ENCODE measurements around the gene SLC6A3. TPM values are rescaled to one million over a fixed set of nuclear protein-coding genes. Genes with fewer than 3 reads are reported as not detected.

The SLC6A3 gene
- total RNA-seq, 1 donor from 2014 or later = not detected

DNA sequence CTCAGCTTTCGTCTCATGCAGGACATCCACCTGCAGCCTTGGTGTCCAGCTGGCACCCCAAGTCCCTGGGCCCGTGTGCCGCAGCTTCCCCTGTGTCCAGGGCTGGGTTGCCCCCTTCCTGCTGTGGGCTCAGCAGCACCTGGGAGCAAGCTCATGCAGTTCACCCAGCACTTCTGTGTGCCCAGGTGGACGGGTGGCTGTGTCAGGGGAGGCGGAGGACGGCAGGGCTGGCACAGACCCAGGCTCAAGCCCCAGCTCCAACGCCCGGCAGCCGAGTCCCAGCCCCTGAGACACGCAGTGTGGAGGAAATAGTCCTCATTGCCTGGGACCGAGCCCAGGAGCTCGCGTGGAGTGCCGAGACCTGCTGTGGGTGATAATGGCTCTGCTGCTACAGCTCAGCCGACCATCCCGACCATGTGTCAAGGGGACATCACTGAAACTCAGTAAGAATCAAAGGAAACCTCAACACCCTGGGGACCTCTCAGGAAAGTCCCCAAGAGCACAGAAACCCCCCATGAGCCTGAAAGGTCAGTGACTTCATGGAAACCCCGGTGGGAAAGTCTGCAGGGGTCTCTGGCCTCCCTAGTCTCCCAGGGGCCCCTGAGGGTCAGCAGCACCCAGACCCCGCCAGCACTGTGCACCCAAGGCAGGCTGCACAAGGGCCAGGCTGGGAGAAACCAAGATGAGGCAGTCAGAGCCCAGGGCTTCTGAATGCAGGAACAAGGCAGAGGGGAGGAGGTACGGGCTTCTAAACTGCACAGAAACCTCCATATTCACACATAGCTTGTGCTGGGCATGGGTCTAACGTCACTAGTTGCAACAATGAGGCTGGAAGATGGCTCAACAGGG lies 39.7 kb upstream of the SLC6A3 start:
- peaks cover 3% of the 10 kb centered on the region for H3K4me1 Mint-ChIP-seq (ENCODE audit: unreplicated experiment)
- H3K36me3 Mint-ChIP-seq (ENCODE audit: unreplicated experiment) = peaks cover 28% of the 10 kb centered on the region
- no peak overlapping the region for H3K4me3 Mint-ChIP-seq (ENCODE audit: unreplicated experiment)
- DNase-seq (ENCODE audit: extremely low spot score, unreplicated experiment) = no peak
- H3K27me3 Mint-ChIP-seq (ENCODE audit: unreplicated experiment) = no peaks in the 10 kb centered on the region
- TF ChIP-seq, protein P1, sequence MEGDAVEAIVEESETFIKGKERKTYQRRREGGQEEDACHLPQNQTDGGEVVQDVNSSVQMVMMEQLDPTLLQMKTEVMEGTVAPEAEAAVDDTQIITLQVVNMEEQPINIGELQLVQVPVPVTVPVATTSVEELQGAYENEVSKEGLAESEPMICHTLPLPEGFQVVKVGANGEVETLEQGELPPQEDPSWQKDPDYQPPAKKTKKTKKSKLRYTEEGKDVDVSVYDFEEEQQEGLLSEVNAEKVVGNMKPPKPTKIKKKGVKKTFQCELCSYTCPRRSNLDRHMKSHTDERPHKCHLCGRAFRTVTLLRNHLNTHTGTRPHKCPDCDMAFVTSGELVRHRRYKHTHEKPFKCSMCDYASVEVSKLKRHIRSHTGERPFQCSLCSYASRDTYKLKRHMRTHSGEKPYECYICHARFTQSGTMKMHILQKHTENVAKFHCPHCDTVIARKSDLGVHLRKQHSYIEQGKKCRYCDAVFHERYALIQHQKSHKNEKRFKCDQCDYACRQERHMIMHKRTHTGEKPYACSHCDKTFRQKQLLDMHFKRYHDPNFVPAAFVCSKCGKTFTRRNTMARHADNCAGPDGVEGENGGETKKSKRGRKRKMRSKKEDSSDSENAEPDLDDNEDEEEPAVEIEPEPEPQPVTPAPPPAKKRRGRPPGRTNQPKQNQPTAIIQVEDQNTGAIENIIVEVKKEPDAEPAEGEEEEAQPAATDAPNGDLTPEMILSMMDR (IDR thresholded peaks at IDR 0.05) = no peak
- H3K9me3 Mint-ChIP-seq (ENCODE audit: unreplicated experiment) = no peaks in the 10 kb centered on the region
- no peak overlapping the region for H3K27ac Mint-ChIP-seq (ENCODE audit: unreplicated experiment)

DNA sequence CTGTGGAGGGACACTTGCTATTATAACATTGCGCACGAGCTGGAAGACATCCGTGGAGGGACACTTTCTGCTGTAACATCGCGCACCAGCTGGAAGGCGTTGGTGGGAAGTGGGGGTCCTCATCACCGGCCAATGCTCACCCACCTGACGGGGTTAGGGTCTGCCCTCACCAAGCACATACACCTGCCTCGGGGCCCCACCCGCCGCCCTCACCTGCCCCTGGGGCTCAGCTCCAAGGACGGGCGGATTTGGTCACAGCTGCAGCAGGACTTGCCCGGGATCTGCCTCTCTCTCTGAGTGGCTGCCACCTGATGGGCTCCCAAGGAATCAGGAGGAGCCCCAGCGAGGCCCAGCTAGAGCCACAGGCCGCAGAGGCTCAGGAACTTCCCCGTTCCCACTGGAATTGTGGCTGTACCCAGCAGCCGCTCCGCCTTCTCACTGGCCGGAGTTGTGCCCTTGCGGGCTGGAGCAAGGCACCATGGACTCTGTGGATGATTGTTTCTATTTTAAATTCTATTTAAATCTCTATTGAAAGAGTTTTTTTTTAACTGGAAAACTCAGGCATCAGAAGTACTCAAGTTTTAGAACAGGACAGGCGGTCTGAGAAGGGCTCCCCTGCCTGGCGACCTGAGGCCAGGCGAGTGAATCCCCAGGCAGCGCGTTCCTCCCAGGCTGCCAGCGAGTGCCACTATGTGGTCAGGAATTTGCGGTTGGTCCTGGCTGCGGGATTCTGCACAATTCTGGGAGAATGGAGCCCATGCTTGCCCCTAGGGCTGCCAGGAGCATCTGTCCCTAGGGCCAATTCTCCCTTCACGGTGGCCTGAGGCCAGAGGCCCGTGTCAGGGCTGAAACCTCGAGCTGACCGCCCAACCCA lies 38.9 kb upstream of the SLC6A3 start:
- no peak for DNase-seq (ENCODE audit: extremely low spot score, unreplicated experiment)
- H3K9me3 Mint-ChIP-seq (ENCODE audit: unreplicated experiment) = no peaks in the 10 kb centered on the region
- H3K36me3 Mint-ChIP-seq (ENCODE audit: unreplicated experiment) = peaks cover 26% of the 10 kb centered on the region
- H3K27me3 Mint-ChIP-seq (ENCODE audit: unreplicated experiment) = no peaks in the 10 kb centered on the region
- H3K4me3 Mint-ChIP-seq (ENCODE audit: unreplicated experiment) = no peak overlapping the region
- TF ChIP-seq, protein P1 (IDR thresholded peaks at IDR 0.05) = no peak
- no peaks in the 10 kb centered on the region for H3K4me1 Mint-ChIP-seq (ENCODE audit: unreplicated experiment)
- H3K27ac Mint-ChIP-seq (ENCODE audit: unreplicated experiment) = no peak overlapping the region

DNA sequence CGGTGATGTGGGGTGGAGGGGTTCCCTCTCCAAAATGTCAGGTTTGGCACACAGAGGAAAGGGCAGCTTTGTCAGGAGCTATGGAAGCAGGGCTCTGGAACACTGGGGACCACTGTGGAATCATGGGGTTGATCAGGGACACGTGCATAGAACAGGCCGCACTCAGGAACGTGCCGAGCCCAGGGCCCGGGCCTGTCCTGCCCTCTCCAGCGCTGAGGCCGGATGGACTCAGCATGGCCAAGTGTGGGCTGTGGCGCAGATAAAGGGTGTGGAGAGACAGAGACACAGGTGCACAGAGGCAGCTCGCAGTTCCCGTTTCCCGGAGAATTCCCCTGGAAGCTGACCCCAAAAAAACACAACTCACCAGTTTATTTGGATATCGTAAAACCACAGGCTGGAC lies 37.8 kb upstream of the SLC6A3 start:
- TF ChIP-seq, protein P1 (IDR thresholded peaks at IDR 0.05) = no peak
- no peak for DNase-seq (ENCODE audit: extremely low spot score, unreplicated experiment)
- Mint-ChIP-seq H3K36me3 (ENCODE audit: unreplicated experiment) (peaks cover 20% of the 10 kb centered on the region), H3K4me3 (ENCODE audit: unreplicated experiment) (no peak overlapping the region), H3K27me3 (ENCODE audit: unreplicated experiment) (no peaks in the 10 kb centered on the region), H3K4me1 (ENCODE audit: unreplicated experiment) (no peaks in the 10 kb centered on the region), H3K27ac (ENCODE audit: unreplicated experiment) (no peak overlapping the region), H3K9me3 (ENCODE audit: unreplicated experiment) (no peaks in the 10 kb centered on the region)

DNA sequence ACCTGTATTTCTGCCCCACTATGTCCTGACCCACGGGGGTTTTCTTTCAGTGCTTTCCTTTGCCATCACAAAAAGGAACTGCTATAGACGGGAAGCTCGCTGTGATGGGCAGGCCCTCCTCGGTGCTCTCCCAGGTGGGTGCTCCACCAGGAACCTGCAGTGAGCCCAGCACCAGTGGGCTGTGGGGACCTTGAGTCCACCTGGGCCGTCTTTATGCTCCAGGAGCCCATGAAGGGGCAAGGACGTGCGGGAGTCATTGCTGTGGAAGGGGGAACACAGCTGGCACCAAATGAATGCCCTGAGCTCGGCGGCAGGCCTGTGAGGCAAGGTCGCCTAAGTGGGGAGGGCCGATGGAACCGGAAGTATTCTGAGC lies 36.7 kb upstream of the SLC6A3 start:
- Mint-ChIP-seq H3K27me3 (ENCODE audit: unreplicated experiment) (no peaks in the 10 kb centered on the region), H3K36me3 (ENCODE audit: unreplicated experiment) (peaks cover 20% of the 10 kb centered on the region), H3K27ac (ENCODE audit: unreplicated experiment) (no peak overlapping the region), H3K4me3 (ENCODE audit: unreplicated experiment) (no peak overlapping the region), H3K9me3 (ENCODE audit: unreplicated experiment) (no peaks in the 10 kb centered on the region), H3K4me1 (ENCODE audit: unreplicated experiment) (no peaks in the 10 kb centered on the region)
- TF ChIP-seq, protein P1 (IDR thresholded peaks at IDR 0.05) = no peak
- DNase-seq (ENCODE audit: extremely low spot score, unreplicated experiment) = no peak
